ENCODE results near the gene DCLK2.
A peak's percentile ranks its signal among the peaks of the same experiment; 100 is the strongest.
"Not testable (repeated sequence)": the region's sequence is repeated elsewhere in the genome, so short reads cannot be mapped to it uniquely, and the experiment has no call there.

DCLK2 gene

DNA sequence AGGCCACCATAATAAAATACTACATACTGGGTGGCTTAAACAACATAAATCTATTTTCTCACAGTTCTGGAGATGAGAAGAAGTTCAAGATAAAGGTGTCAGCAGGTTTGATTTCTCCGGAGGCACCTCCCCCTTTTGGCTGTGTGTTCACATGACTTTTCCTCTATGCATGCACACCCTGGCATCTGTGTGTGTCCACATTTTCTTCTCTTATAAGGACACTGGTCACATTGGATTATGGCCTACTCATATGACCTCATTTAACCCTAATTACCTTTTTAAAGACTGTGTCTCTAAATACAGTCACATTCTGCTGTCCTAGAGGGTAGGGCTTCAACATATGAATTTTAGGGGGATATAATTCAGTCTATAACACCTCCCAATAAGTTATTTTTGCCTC, 79.8 kb downstream of the DCLK2 start:
- no peak for DNase-seq

GRCh38 chr4:150160473-150160872, 82.2 kb downstream of the DCLK2 start:
- no peak for DNase-seq

DNA sequence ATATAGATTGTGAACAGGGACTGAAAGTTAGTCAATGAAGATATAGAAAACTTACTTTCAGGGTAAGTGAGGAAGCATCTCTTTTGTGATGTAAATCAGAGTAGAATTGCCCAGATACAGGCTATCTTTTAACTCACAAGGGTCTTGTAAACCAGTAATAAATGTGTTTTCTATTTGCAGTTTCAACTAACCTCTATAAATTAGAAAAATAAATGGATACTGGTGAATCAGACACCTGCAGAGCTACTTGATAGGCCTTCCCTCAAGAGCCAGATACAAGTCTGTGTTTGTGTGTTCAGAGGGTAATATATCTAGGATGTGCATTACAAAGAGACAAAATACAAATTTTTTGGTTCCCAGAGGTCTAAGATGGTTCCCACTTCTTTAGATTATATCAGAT, 82.9 kb downstream of the DCLK2 start:
- no peak for DNase-seq

DNA sequence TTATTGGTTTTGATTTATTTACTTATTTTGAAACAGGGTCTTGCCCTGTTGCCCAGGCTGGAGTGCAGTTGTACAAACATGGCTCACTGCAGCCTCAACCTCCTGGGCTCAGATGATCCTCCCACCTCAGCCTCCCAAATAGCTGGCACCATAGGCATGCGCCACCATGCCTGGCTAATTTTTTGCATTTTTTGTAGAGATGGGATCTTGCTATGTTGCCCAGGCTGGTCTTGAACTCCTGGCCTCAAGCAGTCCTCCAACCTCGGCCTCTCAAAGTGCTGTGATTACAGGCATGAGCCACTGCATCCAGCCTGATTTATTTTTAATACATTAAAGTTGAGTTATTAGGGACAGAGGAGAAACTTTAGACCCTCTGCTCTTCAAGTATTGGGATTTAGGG, 83.8 kb downstream of the DCLK2 start:
- DNase-seq, result not testable (repeated sequence)

GRCh38 chr4:150164055-150164454, 85.8 kb downstream of the DCLK2 start:
- no peak for DNase-seq

GRCh38 chr4:150164956-150165629, 86.8 kb downstream of the DCLK2 start:
- DNase-seq, result no peak

GRCh38 chr4:150167054-150167453, 88.8 kb downstream of the DCLK2 start:
- DNase-seq, result no peak

DNA sequence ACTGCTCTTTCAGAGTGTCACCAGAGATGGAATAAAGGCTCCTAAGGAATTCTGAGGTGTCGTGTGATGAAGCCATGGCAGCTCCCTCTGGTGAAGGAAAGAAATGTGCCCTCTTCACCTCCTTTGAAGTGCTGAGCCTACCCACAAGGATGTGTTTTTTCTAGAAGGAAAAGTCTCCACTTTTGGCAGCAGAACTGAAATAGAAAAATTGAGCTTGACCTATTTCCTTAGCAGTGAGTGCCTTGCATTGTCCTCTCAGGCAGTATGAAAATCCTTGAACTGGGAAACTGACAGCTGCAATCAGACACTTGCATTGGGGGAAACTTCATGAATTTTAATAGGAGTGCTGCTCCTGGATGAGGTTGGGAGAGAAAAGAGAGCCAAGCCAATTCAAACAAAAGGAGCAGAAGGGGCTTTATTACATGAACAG, 95.2 kb downstream of the DCLK2 start:
- no peak for DNase-seq

DNA sequence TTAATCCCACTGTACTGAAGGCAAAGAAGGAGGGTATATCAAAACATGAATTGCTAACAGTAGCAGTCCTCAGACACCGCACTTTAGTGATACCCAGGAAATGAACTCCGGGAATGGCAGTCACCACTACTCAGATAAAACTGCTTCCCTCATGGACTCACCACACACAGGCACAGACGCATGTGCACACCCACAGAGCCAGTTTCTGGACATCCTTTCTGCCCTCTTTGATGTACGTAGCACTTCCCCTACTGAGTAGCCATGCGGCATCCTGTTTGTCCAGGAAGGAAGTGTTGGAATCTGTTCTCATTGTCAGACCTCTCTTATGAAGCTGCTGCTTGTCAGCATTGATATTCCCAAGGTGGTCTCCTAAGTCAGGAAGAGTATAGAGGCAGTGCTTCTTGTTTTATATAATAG, 95.7 kb downstream of the DCLK2 start:
- no peak for DNase-seq

GRCh38 chr4:150176547-150176946, 98.3 kb downstream of the DCLK2 start:
- peak; percentile 73 for DNase-seq

DNA sequence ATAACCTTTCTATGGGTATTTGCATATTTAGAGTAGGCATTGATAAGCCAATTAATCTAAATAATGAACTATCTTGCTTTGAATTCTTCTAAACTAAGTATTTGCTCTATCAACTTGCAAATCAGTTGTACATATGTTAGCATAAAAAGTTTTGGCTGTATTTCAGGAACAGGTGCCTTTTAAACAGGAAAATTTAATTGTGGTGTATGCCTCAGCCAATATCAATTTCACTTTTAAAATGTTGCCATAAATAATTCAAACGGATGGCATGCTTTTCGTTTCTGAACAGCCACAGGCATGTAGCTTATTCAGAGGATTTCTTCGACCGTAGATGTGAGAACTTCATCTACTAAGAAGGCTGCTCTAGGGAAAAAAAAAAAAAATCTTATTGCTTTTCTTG, 99.9 kb downstream of the DCLK2 start:
- DNase-seq, result no peak

GRCh38 chr4:150181536-150181935, 103.3 kb downstream of the DCLK2 start:
- DNase-seq, result no peak

DNA sequence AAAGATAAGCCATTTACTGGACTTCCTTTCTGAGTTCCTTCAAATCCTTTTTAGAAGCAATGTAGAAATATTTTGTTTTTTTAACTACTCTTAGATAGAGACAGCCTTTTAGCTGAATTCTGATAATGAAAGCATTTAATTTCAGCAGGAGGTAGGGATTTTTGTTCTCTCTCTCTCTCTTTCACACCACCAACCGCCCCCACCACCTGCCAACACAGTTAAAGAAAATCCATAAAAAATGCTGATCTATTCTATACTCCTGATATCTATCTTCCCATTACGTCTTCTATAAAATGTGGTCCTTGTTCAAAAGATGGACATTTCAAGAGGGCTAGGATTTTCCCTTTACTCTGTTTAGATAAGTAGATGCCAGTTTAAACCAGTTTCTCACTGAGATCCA, 104.5 kb downstream of the DCLK2 start:
- no peak for DNase-seq

DNA sequence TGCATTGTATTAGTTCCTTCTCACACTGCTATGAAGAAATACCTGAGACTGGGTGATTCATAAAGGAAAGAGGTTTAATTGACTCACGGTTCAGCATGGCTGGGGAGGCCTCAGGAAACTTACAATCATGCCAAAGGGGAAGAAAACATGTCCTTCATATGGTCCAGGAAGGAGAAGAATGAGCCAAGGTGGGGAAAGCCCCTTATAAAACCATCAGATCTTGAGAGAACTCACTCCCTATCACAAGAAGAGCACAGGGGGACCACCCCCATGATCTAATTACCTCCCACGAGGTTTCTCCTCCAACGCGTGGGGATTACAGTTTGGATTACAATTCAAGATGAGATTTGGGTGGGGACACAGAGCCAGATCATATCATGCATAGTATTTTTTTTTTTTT, 106.8 kb downstream of the DCLK2 start:
- DNase-seq, result not testable (repeated sequence)

DNA sequence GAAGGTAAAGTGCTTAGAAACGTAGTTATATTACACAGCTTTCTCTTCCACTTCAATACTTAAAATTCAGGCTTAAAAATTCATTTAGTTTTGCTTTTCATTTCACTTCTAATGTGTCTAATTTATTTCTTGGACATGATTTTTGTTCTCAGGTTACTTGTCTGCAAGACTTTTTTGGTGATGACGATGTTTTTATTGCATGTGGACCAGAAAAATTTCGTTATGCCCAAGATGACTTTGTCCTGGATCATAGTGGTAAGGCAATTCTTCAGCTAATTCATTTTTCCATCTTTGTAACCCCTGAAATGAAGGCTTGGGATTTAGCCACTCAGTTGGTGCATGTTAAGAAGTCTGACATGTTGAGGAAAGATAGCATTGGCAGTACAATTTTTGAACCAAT, 114.7 kb downstream of the DCLK2 start:
- no peak for DNase-seq

GRCh38 chr4:150197256-150197655, 119.0 kb downstream of the DCLK2 start:
- DNase-seq, result not testable (repeated sequence)

DNA sequence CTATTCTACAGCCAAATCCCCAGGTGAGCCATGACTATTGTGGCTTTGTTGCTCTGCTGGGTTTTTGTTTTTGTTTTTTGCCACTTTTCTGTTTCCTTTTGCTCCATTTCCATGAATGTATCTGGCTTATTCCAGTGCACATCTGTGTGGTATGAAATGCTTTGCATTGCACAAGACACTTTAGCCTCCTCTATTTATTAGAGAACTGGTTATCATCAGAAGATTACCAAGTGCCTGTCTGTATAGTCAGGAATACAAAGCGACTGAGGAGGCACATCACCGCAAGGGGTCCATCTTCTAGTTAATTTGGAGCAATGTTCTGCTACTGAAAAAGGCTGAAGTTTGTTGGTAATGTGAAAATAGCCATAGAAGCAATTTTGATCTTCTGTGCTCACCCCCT, 120.8 kb downstream of the DCLK2 start:
- DNase-seq, result no peak

- no peak for DNase-seq
These were observed 126.8 kb downstream of the DCLK2 start for GRCh38 chr4:150205016-150205415.

GRCh38 chr4:150206265-150206664, 128.0 kb downstream of the DCLK2 start:
- DNase-seq, result no peak

- no peak for DNase-seq
These were observed 128.7 kb downstream of the DCLK2 start for GRCh38 chr4:150206954-150207353.

GRCh38 chr4:150207871-150208270, 129.6 kb downstream of the DCLK2 start:
- no peak for DNase-seq

GRCh38 chr4:150209140-150209829, 131.0 kb downstream of the DCLK2 start:
- no peak for DNase-seq

DNA sequence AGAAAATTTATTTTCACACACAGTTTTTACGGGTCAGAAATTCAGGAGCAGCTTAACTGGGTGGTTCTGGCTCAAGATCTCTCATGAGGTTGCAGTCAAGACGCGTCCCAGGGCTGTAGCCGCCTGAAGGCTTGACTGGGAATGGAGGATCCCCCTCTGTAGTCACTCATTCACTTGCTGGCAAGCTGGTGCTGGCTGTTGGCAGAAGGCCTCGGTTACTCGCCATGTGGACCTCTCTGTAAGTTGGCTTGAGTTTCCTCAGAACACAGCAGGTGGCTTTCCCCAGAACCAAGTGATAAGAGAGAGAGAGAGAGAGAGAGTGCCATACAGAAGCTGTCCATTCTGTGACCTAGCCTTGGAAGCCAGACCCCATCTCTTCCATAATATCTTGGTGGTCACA, 132.8 kb downstream of the DCLK2 start:
- no peak for DNase-seq

GRCh38 chr4:150211799-150212445, 133.7 kb downstream of the DCLK2 start:
- no peak for DNase-seq

All from NCI-H2171 treated with DMSO at 0.1 percent for 48 hours (cell line).